Endothelial cell (in vitro differentiated cells): ENCODE results near the gene PKIB. TPM values are rescaled to one million over a fixed set of nuclear protein-coding genes. Genes with fewer than 3 reads are reported as not detected.

Experiments
- DNase-seq: peaks from one replicate; pipeline ENCODE4 v3.0.0; 2021; ENCODE audit warnings: low spot score
- H3K27ac Mint-ChIP-seq: one replicate; pipeline ENCODE4 v1.8.0; 2021; ENCODE audit warnings: mixed read lengths, inconsistent platforms; ENCODE audit not compliant: unreplicated experiment
- H3K27me3 Mint-ChIP-seq: one replicate; pipeline ENCODE4 v1.8.0; 2021; ENCODE audit warnings: mild to moderate bottlenecking, moderate library complexity, mixed read lengths, inconsistent platforms; ENCODE audit not compliant: unreplicated experiment
- H3K36me3 Mint-ChIP-seq: one replicate; pipeline ENCODE4 v1.8.0; 2021; ENCODE audit warnings: mild to moderate bottlenecking, low read depth, mixed read lengths, inconsistent platforms; ENCODE audit not compliant: unreplicated experiment
- H3K4me1 Mint-ChIP-seq: one replicate; pipeline ENCODE4 v1.8.0; 2021; ENCODE audit warnings: mild to moderate bottlenecking, mixed read lengths, inconsistent platforms; ENCODE audit not compliant: unreplicated experiment
- H3K4me3 Mint-ChIP-seq: one replicate; pipeline ENCODE4 v1.8.0; 2021; ENCODE audit warnings: mild to moderate bottlenecking, mixed read lengths, inconsistent platforms; ENCODE audit not compliant: unreplicated experiment
- H3K9me3 Mint-ChIP-seq: one replicate; pipeline ENCODE4 v1.8.0; 2021; ENCODE audit warnings: mixed read lengths, inconsistent platforms; ENCODE audit not compliant: unreplicated experiment
- CTCF ChIP-seq: fragments of 200-600 bp; sonication (generic); IDR thresholded peaks from one replicate; pipeline ENCODE4 v1.5.0; 2021; ENCODE audit warnings: antibody characterized with exemption; ENCODE audit not compliant: unreplicated experiment
- total RNA-seq: library from RNA; stranded (reverse); fragmentation: NEBNext Ultra II Directional; extraction: Animal tissue kit (Norgen Biotek cat#: 25700); gene quantifications from one replicate; pipeline ENCODE4 v1.2.1, GENCODE V29; 2021; ENCODE audit not compliant: unreplicated experiment

PKIB gene
- total RNA-seq, 1 donor from 2014 or later, result 38.5 TPM

GRCh38 chr6:122730334-122730733 lies 120.1 kb downstream of the PKIB start:
- H3K4me1 Mint-ChIP-seq, result peaks cover 28% of the 10 kb centered on the region
- no peaks in the 10 kb centered on the region for H3K36me3 Mint-ChIP-seq
- H3K9me3 Mint-ChIP-seq, result no peaks in the 10 kb centered on the region
- H3K4me3 Mint-ChIP-seq, result no peak overlapping the region
- TF ChIP-seq CTCF, result no peak
- H3K27me3 Mint-ChIP-seq, result no peaks in the 10 kb centered on the region
- peak overlapping the region; percentile 26 for H3K27ac Mint-ChIP-seq
- DNase-seq, result no peak

- no peaks in the 10 kb centered on the region for H3K9me3 Mint-ChIP-seq
- TF ChIP-seq CTCF, result peak; percentile 82
- H3K36me3 Mint-ChIP-seq, result no peaks in the 10 kb centered on the region
- H3K4me3 Mint-ChIP-seq, result no peak overlapping the region
- no peaks in the 10 kb centered on the region for H3K27me3 Mint-ChIP-seq
- DNase-seq, result peak; percentile 22
- H3K27ac Mint-ChIP-seq, result no peak overlapping the region
- H3K4me1 Mint-ChIP-seq, result peaks cover 31% of the 10 kb centered on the region
Measured at GRCh38 chr6:122730775-122731386, 120.7 kb downstream of the PKIB start.

GRCh38 chr6:122733259-122733658 lies 123.1 kb downstream of the PKIB start:
- no peaks in the 10 kb centered on the region for H3K27me3 Mint-ChIP-seq
- no peak overlapping the region for H3K27ac Mint-ChIP-seq
- no peak overlapping the region for H3K4me3 Mint-ChIP-seq
- no peaks in the 10 kb centered on the region for H3K9me3 Mint-ChIP-seq
- H3K4me1 Mint-ChIP-seq, result peaks cover 35% of the 10 kb centered on the region
- H3K36me3 Mint-ChIP-seq, result no peaks in the 10 kb centered on the region
- no peak for TF ChIP-seq CTCF
- no peak for DNase-seq

GRCh38 chr6:122734529-122735395 lies 124.6 kb downstream of the PKIB start:
- Mint-ChIP-seq H3K4me3 (peak overlapping the region; percentile 13), H3K27me3 (no peaks in the 10 kb centered on the region), H3K9me3 (no peaks in the 10 kb centered on the region), H3K36me3 (no peaks in the 10 kb centered on the region), H3K27ac (peak overlapping the region; percentile 90), H3K4me1 (peaks cover 35% of the 10 kb centered on the region)
- no peak for DNase-seq
- TF ChIP-seq CTCF, result no peak

- Mint-ChIP-seq H3K27ac (peak overlapping the region; percentile 90), H3K27me3 (no peaks in the 10 kb centered on the region), H3K4me3 (no peak overlapping the region), H3K4me1 (peaks cover 35% of the 10 kb centered on the region), H3K9me3 (no peaks in the 10 kb centered on the region), H3K36me3 (no peaks in the 10 kb centered on the region)
- DNase-seq, result no peak
- no peak for TF ChIP-seq CTCF
Measured at GRCh38 chr6:122735582-122735981, 125.4 kb downstream of the PKIB start.
